KMS-11 (cell line): ENCODE results near the gene MRC2.
"Not testable (repeated sequence)": the region's sequence is repeated elsewhere in the genome, so short reads cannot be mapped to it uniquely, and the experiment has no call there.

Experiments
- H2AFZ ChIP-seq: fragments of 200-600 bp; sonication (generic); 2 replicates; pipeline ENCODE4 v1.6.1; 2016; ENCODE audit warnings: antibody characterized with exemption, mixed run types, low read depth
- H3K27ac ChIP-seq: fragments of 200-600 bp; sonication (generic); 2 replicates; pipeline ENCODE4 v1.6.1; 2016; ENCODE audit warnings: mild to moderate bottlenecking, mixed run types
- H3K27me3 ChIP-seq: fragments of 200-600 bp; sonication (generic); 2 replicates; pipeline ENCODE4 v1.6.1; 2017; ENCODE audit warnings: mild to moderate bottlenecking, low read depth, mixed run types, moderate library complexity; ENCODE audit not compliant: insufficient read depth
- H3K36me3 ChIP-seq: fragments of 200-600 bp; sonication (generic); 2 replicates; pipeline ENCODE4 v1.6.1; 2017; ENCODE audit warnings: mild to moderate bottlenecking, mixed run types; ENCODE audit not compliant: insufficient read depth
- H3K4me1 ChIP-seq: fragments of 200-600 bp; sonication (generic); 2 replicates; pipeline ENCODE4 v1.6.1; 2016; ENCODE audit warnings: mild to moderate bottlenecking, low read depth, mixed run types; ENCODE audit not compliant: poor library complexity, severe bottlenecking
- H3K4me2 ChIP-seq: fragments of 200-600 bp; sonication (generic); 2 replicates; pipeline ENCODE4 v1.7.0; 2016; ENCODE audit warnings: mild to moderate bottlenecking, mixed run types
- H3K4me3 ChIP-seq: fragments of 200-600 bp; sonication (generic); IDR thresholded peaks from 2 replicates; pipeline ENCODE4 v1.6.1; 2017; ENCODE audit warnings: low read depth, low read length, mixed read lengths; ENCODE audit not compliant: insufficient read depth
- H3K79me2 ChIP-seq: fragments of 200-600 bp; sonication (generic); 2 replicates; pipeline ENCODE4 v1.6.1; 2016; ENCODE audit warnings: low read depth, mixed run types; ENCODE audit not compliant: insufficient read depth
- H3K9ac ChIP-seq: fragments of 200-600 bp; sonication (generic); 2 replicates; pipeline ENCODE4 v1.6.1; 2016; ENCODE audit warnings: mild to moderate bottlenecking, mixed run types
- H4K20me1 ChIP-seq: fragments of 200-600 bp; sonication (generic); 2 replicates; pipeline ENCODE4 v1.6.1; 2016; ENCODE audit warnings: mild to moderate bottlenecking, mixed run types; ENCODE audit not compliant: insufficient read depth
- CTCF ChIP-seq: fragments of 200-600 bp; sonication (generic); conservative IDR thresholded peaks from 2 replicates; pipeline ENCODE4 v1.6.1; 2017; ENCODE audit warnings: low read depth, mild to moderate bottlenecking, antibody characterized with exemption, low read length, moderate library complexity, mixed read lengths

Gene MRC2

GRCh38 chr17:62696256-62696655, 68.8 kb downstream of the MRC2 start:
- TF ChIP-seq CTCF, result no peak
- Histone ChIP-seq H3K4me2 (no peak overlapping the region), H3K4me1 (peaks cover 3% of the 10 kb centered on the region)

GRCh38 chr17:62696726-62697490, 69.4 kb downstream of the MRC2 start:
- no peaks in the 10 kb centered on the region; the same call in 1 of the 2 replicates for H3K27me3 ChIP-seq
- no peaks in the 10 kb centered on the region for H4K20me1 ChIP-seq
- no peak overlapping the region for H3K9ac ChIP-seq
- peaks cover 6% of the 10 kb centered on the region for H3K4me1 ChIP-seq
- no peak overlapping the region for H3K4me2 ChIP-seq
- no peaks in the 10 kb centered on the region for H3K36me3 ChIP-seq
- H2AFZ ChIP-seq, result no peak overlapping the region
- no peak overlapping the region for H3K4me3 ChIP-seq
- H3K27ac ChIP-seq, result no peak overlapping the region
- H3K79me2 ChIP-seq, result no peaks in the 10 kb centered on the region
- TF ChIP-seq CTCF, result no peak

More at GRCh38 chr17:62696256-62696655, 68.8 kb downstream of the MRC2 start:
- H3K27ac ChIP-seq, result no peak overlapping the region
- no peak overlapping the region for H2AFZ ChIP-seq
- no peaks in the 10 kb centered on the region for H3K36me3 ChIP-seq
- no peaks in the 10 kb centered on the region for H4K20me1 ChIP-seq
- H3K9ac ChIP-seq, result no peak overlapping the region
- H3K27me3 ChIP-seq, result no peaks in the 10 kb centered on the region; the same call in 1 of the 2 replicates
- H3K4me3 ChIP-seq, result no peak overlapping the region
- H3K79me2 ChIP-seq, result no peaks in the 10 kb centered on the region

GRCh38 chr17:62698459-62698858, 71.0 kb downstream of the MRC2 start:
- H2AFZ ChIP-seq, H3K9ac ChIP-seq, H3K4me2 ChIP-seq, H3K36me3 ChIP-seq, H3K27ac ChIP-seq, H3K79me2 ChIP-seq, H3K27me3 ChIP-seq, H4K20me1 ChIP-seq, H3K4me3 ChIP-seq: not testable (repeated sequence)
- H3K4me1 ChIP-seq, result peaks cover 11% of the 10 kb centered on the region

- no peak overlapping the region for H3K27ac ChIP-seq
- H3K9ac ChIP-seq, result no peak overlapping the region
- peaks cover 16% of the 10 kb centered on the region for H3K27me3 ChIP-seq
- no peak overlapping the region; the same call in 1 of the 2 replicates for H2AFZ ChIP-seq
- H3K4me2 ChIP-seq, result no peak overlapping the region
- H3K4me3 ChIP-seq, result no peak overlapping the region
- H3K36me3 ChIP-seq, result no peaks in the 10 kb centered on the region
- no peaks in the 10 kb centered on the region for H3K79me2 ChIP-seq
- no peaks in the 10 kb centered on the region for H4K20me1 ChIP-seq
- no peak for TF ChIP-seq CTCF
- peaks cover 17% of the 10 kb centered on the region for H3K4me1 ChIP-seq
Measured at GRCh38 chr17:62700964-62701705, 73.7 kb downstream of the MRC2 start.

- Histone ChIP-seq H3K36me3 (no peaks in the 10 kb centered on the region), H3K4me2 (no peak overlapping the region), H3K4me3 (no peak overlapping the region), H3K27me3 (peaks cover 16% of the 10 kb centered on the region), H3K27ac (no peak overlapping the region), H3K79me2 (no peaks in the 10 kb centered on the region), H2AFZ (no peak overlapping the region; the same call in 1 of the 2 replicates), H3K9ac (no peak overlapping the region), H4K20me1 (no peaks in the 10 kb centered on the region), H3K4me1 (peaks cover 17% of the 10 kb centered on the region)
- no peak for TF ChIP-seq CTCF
Measured at GRCh38 chr17:62701706-62702085, 74.2 kb downstream of the MRC2 start.
